Fibroblast of skin of abdomen (primary cell): ENCODE results near the gene MAD2L1. TPM values are rescaled to one million over a fixed set of nuclear protein-coding genes. Genes with fewer than 3 reads are reported as not detected.
"Not testable (repeated sequence)": the region's sequence is repeated elsewhere in the genome, so short reads cannot be mapped to it uniquely, and the experiment has no call there.

Experiments
- DNase-seq: peaks from one replicate; pipeline ENCODE4 v3.0.0-alpha.2; 2013
- polyA plus RNA-seq, 2 experiments: library from polyadenylated mRNA; unstranded; fragments of 120-200 nt; gene quantifications; one replicate each; pipeline ENCODE4 v1.2.1, GENCODE V29; 2013; ENCODE audit not compliant: insufficient read length in 2 of 2

The MAD2L1 gene
- polyA plus RNA-seq (2013, experiment 1 of 2; ENCODE audit: insufficient read length): 33.0 TPM
- polyA plus RNA-seq (2013, experiment 2 of 2; ENCODE audit: insufficient read length): 37.7 TPM

DNA sequence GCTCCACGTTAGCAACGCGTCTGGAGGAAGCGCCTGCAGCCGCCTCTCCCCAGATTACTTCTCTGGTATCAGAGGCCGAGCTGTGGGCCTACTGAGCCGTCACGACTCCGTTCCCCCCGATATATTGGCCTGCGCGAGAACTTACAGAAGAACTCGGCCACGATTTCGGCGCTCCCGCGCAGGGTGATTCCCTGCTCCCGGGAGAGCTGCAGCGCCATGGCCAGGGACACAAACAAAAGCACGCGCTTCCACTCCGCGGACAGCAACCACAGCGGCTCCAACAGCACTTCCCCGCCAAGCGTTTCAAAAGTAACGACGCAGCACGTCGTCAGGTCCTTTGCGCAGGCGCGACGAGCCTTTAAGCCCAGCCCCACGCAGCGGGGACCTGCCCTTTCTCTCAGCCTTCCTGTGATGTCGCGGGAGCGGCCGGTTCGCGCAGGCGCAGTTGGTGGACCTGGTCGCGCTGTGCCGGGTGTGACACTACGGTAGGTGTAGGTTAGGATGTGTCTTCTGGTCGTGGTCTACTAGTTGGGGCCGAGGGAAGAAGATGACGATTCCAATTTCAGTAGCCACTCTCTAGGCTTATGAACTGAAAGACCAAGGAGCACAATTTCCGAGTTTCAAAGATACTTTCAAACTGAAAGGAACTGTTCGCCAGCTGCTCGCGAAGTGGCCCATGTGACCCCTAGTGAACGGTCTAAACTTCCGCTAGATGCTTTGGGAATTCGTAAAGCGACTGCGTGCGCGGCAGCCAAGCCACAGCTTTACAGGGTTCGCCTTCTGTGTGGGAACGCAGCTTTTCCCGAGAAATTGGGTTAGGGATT lies at the start of gene MAD2L1:
Gene MAD2L1, minus strand, starts transcription at position 332 of the 824 bp plus-strand sequence. Its CDS starts 114 bp downstream, at position 218.
- DNase-seq: peak; percentile 99

DNA sequence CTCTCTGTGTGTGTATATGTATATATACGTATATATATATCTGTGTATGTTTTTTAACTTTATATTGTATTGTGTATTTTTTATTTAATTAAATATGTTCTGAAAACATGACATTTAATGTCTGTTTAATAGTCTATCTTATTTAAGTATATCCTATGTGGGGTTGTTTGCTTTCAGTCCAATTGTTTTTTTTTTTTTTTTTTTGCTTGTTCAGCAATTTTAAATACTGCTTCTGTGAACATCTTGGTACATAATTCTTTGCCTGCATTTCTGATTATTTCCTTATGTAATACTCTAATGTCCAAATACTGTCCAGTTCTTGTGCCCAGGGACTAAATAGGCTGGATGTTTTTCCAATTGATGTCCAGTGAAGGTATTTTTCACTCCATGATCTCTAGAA lies 45.1 kb upstream of the MAD2L1 start:
- DNase-seq: no peak

GRCh38 chr4:120109406-120109805 lies 42.8 kb upstream of the MAD2L1 start:
- no peak for DNase-seq

- DNase-seq: no peak
Measured at GRCh38 chr4:120105472-120105871, 38.8 kb upstream of the MAD2L1 start.

DNA sequence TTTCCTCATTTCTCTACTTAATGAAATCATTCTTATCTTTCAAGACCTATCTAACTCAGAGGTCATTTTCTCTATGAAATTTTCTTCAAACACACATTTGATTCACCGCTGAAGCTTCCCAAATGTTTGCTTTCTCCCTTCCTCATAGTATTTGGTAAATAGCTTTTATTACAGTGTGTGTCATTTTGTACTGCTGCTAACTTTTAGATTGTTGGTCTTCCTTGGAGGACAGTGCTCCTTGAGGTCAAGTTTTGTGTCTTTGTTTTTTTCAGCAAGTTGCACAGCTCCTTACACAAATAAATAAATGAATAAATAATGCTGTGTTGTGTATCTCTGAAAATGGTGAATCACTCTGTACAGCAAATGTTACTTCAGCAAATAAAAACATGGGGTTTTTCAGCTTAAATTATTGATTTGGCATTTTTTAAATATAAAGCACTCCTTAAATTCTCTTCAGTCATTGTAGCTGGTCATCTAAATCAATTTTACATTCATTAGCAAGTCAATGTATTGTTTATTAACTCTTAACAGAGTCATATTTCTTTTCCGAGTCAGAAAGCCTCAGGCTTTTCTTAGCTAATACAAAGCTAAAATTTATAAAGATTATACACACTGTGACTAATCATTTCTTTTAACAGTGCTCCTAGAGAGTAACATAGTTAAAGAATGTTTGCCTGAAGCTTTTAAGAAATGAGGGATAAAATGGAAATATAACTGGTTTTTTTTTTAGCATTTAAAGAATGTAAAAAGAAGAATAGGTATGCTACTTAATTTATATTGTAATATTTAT lies 30.1 kb upstream of the MAD2L1 start:
- peak; percentile 10 for DNase-seq

GRCh38 chr4:120088507-120088906 lies 21.9 kb upstream of the MAD2L1 start:
- no peak for DNase-seq

DNA sequence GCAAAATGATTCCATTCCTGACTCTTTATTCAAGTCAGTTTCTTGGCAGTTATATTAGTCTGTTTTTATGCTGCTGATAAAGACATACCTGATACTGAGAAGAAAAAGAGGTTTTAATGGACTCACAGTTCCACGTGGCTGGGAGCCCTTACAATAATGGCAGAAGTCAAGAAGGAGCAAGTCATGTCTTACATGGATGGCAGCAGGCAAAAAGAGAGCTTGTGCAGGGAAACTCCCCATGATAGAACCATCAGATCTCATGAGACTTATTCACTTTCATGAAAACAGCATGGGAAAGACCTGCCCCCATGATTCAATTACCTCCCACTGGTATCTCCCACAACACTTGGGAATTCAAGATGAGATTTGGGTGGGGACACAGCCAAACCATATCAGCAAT lies 21.4 kb upstream of the MAD2L1 start:
- DNase-seq: not testable (repeated sequence)

DNA sequence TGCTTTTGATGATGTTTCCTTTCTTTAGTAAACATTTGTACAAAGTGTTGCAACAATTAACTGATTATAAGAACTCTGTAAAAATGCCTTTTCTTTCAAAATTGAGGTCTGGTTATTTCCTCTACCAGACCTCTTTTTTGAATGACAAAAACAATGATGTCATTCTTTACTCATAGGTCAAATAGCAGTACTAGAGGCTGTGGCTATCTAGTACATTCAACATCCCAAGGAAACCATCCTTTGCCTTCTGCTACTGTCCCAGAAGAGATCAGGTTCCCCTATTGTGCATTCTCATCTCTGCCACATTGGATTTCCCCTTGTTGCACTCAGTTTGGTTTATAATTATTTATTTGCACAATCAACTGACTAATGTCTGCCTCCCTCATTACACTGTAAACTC lies 19.1 kb upstream of the MAD2L1 start:
- DNase-seq: no peak

DNA sequence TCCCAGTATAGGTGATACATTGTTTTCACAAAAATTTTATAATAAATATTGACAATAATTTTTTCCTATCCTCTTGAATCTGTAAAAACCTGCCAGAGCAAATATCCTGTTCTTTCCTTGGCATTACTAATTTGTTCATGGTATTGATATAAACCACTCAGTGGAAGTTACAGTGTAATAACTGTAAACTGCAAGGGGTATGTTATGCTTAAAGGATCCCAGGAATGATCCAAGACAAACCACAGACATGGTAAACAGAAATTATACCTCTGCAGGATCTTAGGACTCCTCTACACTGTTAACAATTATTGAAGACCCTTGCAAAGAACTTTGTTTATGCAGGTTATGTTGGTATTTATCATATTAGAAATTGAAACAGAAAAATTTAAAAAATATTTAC lies 17.7 kb upstream of the MAD2L1 start:
- no peak for DNase-seq

- DNase-seq: no peak
Measured at GRCh38 chr4:120083152-120083551, 16.5 kb upstream of the MAD2L1 start.

GRCh38 chr4:120082251-120082650 lies 15.6 kb upstream of the MAD2L1 start:
- no peak for DNase-seq

- DNase-seq: no peak
Measured at GRCh38 chr4:120081726-120082125, 15.1 kb upstream of the MAD2L1 start.

DNA sequence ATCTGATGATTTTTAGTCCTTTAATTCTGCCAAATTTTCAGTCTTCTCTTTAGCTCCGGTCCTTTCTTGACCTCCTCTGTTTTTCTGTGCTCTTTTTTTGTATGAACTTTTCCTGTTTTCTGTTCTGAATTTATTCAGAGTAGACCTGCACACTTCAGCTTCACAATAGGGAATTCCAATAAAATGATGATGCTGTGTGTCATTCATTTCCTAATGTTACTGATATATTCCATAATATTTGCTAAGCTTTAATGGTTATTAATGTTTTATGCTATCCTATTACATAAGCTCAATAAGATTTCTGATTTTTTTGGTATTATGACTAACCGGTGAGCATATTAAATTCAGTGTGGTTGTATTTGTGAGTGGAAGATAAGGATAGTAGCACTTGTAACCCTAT lies 13.9 kb upstream of the MAD2L1 start:
- DNase-seq: no peak

DNA sequence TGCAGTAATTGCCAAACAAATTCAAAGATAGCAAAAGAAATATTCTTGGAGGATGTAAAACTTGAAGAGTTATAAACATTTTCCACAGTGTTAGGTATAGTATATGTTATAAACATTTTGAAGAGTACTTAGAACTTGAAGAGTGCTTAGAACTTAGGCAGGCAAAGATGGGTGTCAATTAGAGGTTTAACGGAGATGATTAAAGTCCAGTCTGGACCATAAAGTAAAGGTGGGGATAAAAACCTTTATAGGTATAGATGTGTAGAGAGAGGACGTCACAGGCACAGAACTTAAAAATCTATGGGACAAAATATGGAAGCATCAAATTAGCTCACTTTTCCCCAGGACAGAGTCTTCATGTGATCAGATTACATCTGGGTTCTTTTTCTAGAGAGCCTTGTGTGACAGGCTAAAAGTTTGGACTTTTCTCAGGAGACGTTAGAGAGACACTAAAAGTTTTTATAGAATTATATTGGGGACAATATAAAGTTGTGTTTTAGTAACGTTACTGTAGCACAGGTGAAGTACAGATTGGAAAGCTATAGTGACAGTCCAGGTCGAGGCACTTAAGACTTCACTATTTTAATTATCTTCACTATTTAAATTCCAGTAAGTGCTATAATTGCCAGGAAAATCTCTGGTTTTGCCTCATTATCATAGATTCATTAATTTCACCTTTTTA lies 13.3 kb upstream of the MAD2L1 start:
- no peak for DNase-seq

- DNase-seq: peak; percentile 57
Measured at GRCh38 chr4:120078216-120078615, 11.6 kb upstream of the MAD2L1 start.

DNA sequence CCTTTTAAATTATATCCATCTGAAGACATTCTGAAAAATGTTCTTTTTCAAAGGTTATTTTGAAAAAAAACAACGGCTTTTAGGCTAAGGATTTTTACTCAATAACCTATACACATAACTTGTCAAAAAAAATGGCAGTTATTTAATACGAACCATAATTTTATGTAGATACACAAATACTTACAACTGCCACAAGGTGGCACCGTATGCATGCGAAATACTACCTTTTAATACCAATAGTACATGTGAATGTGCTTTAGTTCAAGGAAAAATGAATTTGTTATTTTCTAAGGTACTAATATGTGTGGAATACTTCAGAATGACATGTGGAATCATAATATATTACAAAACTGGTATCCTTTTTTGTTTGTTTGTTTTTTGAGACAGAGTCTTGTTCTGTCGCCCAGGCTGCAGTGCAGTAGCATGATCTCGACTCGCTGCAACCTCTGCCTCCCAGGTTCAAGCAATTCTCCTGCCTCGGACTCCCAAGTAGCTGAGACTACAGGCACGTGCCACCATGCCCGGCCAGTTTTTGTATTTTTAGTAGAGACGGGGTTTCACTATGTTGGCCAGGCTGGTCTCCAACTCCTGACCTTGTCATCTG lies 4.6 kb upstream of the MAD2L1 start:
- DNase-seq: peak; percentile 64

DNA sequence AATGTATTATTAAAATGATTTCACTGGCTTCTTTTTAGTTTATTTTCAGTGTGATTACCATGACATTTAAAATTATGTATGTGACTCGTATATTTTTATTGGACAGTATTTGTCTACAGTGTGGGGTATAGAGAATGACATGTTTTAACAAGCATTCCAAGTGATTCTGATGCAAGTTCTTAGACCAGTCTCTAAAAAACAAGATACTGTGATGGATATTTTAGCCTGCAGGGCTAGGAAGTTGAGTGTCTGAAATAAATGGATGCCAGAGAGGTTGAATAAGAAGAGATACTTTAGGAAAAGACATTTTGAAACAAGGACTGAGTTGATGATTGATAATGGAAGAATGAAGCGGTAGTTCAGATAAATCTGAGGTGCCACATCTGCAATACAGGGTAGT lies 3.5 kb upstream of the MAD2L1 start:
- DNase-seq: peak; percentile 70

GRCh38 chr4:120065974-120066516 lies 603 bp downstream of the MAD2L1 start:
- no peak for DNase-seq

DNA sequence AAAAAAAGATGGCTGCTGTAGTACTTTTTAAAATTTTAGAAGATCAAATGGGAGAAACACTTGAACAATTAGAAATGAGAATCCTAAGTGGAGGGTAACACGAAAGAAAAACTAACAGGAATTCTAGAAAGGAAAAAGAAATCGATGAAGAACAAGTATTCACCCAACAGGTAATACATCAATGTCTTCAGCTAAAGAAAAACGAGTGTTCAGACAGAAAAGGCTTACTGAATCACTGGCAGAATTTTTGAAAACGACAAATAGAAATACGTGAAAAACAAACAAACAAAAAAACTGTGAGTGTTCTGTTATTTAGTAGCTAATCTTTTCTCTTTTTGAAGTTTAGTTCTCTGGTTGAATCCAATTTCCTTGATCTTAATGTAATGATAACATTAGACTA lies 1.8 kb downstream of the MAD2L1 start:
- DNase-seq: no peak

GRCh38 chr4:120063711-120064110 lies 2.9 kb downstream of the MAD2L1 start:
- DNase-seq: not testable (repeated sequence)

DNA sequence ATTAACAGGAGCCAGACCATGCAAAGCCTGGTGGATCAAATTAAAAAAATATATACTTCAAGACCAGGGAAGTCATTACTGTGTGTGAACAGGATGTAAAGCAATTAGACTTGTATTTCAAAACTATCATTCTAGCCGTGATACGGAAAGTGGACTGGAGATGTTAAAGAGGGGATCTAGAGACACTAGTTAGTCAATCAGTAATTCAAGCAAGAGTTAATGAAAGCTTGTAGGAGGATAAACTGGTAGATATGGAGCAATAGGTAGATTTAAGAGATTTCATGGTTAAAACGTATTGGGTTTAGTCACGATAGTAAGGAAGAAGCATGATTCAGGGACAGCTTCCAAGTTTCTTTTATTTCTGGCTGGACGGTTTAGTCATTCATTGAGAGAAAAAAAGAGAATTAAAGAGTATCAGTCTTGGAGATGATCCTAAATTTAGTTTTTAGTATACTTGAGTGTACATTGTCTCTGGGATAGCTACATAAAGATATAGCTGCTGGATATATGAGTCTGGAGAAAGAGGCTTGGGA lies 3.9 kb downstream of the MAD2L1 start:
- no peak for DNase-seq

GRCh38 chr4:120059036-120059435 lies 7.6 kb downstream of the MAD2L1 start:
- DNase-seq: no peak
